PC-9 (cell line): ENCODE results near the gene FGF14.

Experiments used
- EZH2 ChIP-seq: fragments of 200-600 bp; sonication (generic); IDR thresholded peaks from 2 replicates; pipeline ENCODE4 v1.8.0; 2017; ENCODE audit warnings: antibody characterized with exemption, low read depth
- TF ChIP-seq, protein P1 (sequence below): fragments of 200-600 bp; sonication (generic); conservative IDR thresholded peaks from 2 replicates; pipeline ENCODE4 v1.6.1; 2017; ENCODE audit warnings: mixed run types, antibody characterized with exemption, mild to moderate bottlenecking, moderate library complexity

DNA sequence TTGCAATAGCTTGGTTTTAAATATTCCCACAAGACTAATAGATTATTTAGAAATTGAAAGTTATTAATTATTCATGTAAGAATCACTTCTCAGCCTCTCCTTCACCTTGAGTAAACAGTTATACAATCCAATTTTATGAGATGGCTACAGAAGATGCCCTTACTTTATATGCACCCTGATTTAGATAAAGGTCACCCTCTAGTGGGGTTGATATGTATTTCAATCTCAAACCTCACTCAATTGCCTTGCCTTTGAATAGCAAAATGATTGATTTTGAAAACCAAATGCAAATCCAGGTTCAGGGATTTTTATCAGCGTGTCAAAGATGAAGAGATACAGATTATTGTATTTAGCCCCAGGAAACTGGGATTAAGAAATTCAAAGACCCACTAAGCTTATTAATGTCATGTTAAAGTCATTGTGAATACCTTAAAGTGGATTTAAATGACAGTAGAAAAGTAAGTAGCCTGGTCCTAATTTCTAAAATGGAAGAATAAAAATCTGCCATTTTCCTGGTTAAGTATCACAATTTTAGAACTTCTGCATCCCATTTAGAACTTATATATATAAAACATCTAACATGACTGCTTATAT lies 644.3 kb downstream of the FGF14 start:
- TF ChIP-seq, protein P1, sequence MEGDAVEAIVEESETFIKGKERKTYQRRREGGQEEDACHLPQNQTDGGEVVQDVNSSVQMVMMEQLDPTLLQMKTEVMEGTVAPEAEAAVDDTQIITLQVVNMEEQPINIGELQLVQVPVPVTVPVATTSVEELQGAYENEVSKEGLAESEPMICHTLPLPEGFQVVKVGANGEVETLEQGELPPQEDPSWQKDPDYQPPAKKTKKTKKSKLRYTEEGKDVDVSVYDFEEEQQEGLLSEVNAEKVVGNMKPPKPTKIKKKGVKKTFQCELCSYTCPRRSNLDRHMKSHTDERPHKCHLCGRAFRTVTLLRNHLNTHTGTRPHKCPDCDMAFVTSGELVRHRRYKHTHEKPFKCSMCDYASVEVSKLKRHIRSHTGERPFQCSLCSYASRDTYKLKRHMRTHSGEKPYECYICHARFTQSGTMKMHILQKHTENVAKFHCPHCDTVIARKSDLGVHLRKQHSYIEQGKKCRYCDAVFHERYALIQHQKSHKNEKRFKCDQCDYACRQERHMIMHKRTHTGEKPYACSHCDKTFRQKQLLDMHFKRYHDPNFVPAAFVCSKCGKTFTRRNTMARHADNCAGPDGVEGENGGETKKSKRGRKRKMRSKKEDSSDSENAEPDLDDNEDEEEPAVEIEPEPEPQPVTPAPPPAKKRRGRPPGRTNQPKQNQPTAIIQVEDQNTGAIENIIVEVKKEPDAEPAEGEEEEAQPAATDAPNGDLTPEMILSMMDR: peak; percentile 89
- no peak for TF ChIP-seq EZH2
